Chondrocyte (in vitro differentiated cells): ENCODE results near the gene KIRREL3. TPM values are rescaled to one million over a fixed set of nuclear protein-coding genes. Genes with fewer than 3 reads are reported as not detected.

Source experiments
- DNase-seq: peaks from one replicate; pipeline ENCODE4 v3.0.0; 2021; ENCODE audit warnings: mixed read lengths, low spot score
- H3K27ac Mint-ChIP-seq: one replicate; pipeline ENCODE4 v1.8.0; 2021; ENCODE audit warnings: mild to moderate bottlenecking, moderate library complexity, mixed read lengths; ENCODE audit not compliant: unreplicated experiment
- H3K27me3 Mint-ChIP-seq: 2 replicates; pipeline ENCODE4 v1.8.0; 2021; ENCODE audit warnings: low read depth, mixed read lengths
- H3K36me3 Mint-ChIP-seq: 2 replicates; pipeline ENCODE4 v1.8.0; 2021; ENCODE audit warnings: low read depth, mixed read lengths
- H3K4me1 Mint-ChIP-seq: 2 replicates; pipeline ENCODE4 v1.8.0; 2021; ENCODE audit warnings: low read depth, mild to moderate bottlenecking, mixed read lengths
- H3K4me3 Mint-ChIP-seq: one replicate; pipeline ENCODE4 v1.8.0; 2021; ENCODE audit warnings: mild to moderate bottlenecking, moderate library complexity, mixed read lengths; ENCODE audit not compliant: unreplicated experiment
- H3K9me3 Mint-ChIP-seq: 2 replicates; pipeline ENCODE4 v1.8.0; 2021; ENCODE audit warnings: low read depth, mixed read lengths
- total RNA-seq: library from RNA; stranded (reverse); gene quantifications from 3 replicates; pipeline ENCODE4 v1.2.1, GENCODE V29; 2021
- TF ChIP-seq, protein P1 (sequence below): fragments of 200-600 bp; sonication (generic); IDR thresholded peaks from 2 replicates; pipeline ENCODE4 v1.5.0; 2021; ENCODE audit warnings: antibody characterized with exemption, mild to moderate bottlenecking, moderate library complexity

Gene KIRREL3
- total RNA-seq, 1 donor from 2014 or later: 1.2 TPM

GRCh38 chr11:126519764-126520734 lies 480.5 kb downstream of the KIRREL3 start:
- Mint-ChIP-seq H3K27me3 (peaks cover 16% of the 10 kb centered on the region), H3K9me3 (no peaks in the 10 kb centered on the region), H3K4me3 (no peak overlapping the region), H3K36me3 (no peaks in the 10 kb centered on the region), H3K27ac (no peak overlapping the region), H3K4me1 (peaks cover 5% of the 10 kb centered on the region)
- peak; percentile 21 for DNase-seq
- TF ChIP-seq, protein P1, sequence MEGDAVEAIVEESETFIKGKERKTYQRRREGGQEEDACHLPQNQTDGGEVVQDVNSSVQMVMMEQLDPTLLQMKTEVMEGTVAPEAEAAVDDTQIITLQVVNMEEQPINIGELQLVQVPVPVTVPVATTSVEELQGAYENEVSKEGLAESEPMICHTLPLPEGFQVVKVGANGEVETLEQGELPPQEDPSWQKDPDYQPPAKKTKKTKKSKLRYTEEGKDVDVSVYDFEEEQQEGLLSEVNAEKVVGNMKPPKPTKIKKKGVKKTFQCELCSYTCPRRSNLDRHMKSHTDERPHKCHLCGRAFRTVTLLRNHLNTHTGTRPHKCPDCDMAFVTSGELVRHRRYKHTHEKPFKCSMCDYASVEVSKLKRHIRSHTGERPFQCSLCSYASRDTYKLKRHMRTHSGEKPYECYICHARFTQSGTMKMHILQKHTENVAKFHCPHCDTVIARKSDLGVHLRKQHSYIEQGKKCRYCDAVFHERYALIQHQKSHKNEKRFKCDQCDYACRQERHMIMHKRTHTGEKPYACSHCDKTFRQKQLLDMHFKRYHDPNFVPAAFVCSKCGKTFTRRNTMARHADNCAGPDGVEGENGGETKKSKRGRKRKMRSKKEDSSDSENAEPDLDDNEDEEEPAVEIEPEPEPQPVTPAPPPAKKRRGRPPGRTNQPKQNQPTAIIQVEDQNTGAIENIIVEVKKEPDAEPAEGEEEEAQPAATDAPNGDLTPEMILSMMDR: no peak

DNA sequence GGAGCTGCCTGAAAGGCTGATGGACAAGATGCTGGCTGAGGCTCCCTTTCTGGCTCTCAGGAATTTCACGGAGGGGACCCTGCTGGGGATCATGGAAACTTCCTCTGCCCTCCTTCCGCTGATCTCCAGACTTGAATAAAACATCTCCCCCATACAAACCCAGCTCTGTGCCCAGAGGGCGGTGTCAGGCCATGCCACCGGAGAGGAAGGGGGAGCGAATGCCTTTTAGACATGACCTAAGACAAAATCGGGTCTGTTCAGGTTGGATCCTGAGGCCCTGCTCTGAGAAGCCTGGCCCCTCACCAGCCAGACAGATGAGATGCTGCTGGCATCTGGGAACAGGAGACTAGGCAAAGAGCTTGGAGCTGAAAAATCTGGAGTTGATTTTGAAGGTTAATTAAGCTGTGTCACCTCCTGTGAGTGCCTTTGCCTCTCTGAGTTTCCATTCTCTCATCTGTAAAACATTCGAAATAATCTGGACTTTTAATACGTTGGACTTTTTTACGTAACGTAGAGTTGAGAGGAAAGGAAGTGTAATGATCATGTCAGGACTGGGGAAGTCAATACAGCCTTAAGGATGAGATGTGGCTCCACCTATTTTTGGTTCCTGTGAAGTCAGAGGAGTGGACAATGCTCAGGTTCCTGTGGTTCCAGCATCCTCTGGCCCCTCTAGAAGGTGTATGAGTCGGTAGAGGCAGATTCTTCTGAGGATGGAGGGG lies 481.4 kb downstream of the KIRREL3 start:
- H3K4me3 Mint-ChIP-seq: no peak overlapping the region
- no peak overlapping the region for H3K27ac Mint-ChIP-seq
- TF ChIP-seq, protein P1: no peak
- H3K36me3 Mint-ChIP-seq: no peaks in the 10 kb centered on the region
- H3K27me3 Mint-ChIP-seq: peaks cover 16% of the 10 kb centered on the region
- peaks cover 5% of the 10 kb centered on the region for H3K4me1 Mint-ChIP-seq
- no peak for DNase-seq
- H3K9me3 Mint-ChIP-seq: no peaks in the 10 kb centered on the region

DNA sequence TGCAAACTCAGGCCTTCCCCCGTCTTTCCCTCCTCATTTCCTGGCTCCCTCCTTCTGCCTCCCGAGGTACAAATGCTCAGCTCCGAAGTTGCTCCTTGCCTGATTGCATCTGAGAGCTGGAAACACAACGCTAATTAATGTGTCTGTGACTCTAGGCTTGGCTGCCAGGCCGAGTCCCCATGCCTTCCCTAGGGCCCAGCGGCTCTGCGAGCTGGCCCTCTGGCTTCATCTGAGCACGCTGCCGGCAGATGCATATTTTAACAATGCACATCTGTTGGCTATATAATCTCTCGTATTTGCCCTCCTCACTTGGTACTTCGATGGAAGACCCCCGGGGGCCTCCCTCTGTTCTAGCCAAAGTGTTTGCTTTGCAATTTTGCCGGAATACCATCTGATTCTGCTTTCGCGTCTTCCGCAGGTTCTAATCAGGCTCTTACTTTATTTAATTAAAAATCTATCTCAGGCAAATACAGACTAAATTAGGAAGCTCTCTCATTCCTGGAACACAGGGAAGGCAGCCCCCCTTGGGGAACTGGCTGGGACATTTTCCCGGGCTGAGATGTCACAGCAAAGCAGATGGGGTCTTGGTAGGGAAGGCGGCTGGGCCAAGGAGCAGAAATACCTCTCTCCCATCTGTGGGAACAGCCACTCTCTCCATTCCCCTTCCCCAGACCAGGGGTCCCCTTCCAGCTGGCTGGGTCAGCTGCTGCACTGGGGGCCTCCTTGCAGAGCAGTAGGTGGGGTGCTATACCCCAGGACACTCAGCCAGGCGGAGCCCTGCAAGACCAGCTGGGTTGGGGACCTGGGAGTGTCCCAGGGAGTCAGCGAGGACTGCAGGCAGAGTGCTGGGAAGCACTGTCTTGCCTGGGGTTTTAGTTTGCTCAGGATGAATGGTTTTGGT lies 482.2 kb downstream of the KIRREL3 start:
- H3K9me3 Mint-ChIP-seq: no peaks in the 10 kb centered on the region
- H3K27me3 Mint-ChIP-seq: peaks cover 16% of the 10 kb centered on the region
- no peak overlapping the region for H3K4me3 Mint-ChIP-seq
- peaks cover 5% of the 10 kb centered on the region for H3K4me1 Mint-ChIP-seq
- TF ChIP-seq, protein P1: no peak
- DNase-seq: no peak
- no peaks in the 10 kb centered on the region for H3K36me3 Mint-ChIP-seq
- H3K27ac Mint-ChIP-seq: no peak overlapping the region

GRCh38 chr11:126515501-126515900 lies 485.1 kb downstream of the KIRREL3 start:
- no peaks in the 10 kb centered on the region for H3K36me3 Mint-ChIP-seq
- TF ChIP-seq, protein P1: no peak
- H3K9me3 Mint-ChIP-seq: no peaks in the 10 kb centered on the region
- H3K27me3 Mint-ChIP-seq: peaks cover 16% of the 10 kb centered on the region
- H3K4me1 Mint-ChIP-seq: no peaks in the 10 kb centered on the region
- H3K4me3 Mint-ChIP-seq: no peak overlapping the region
- H3K27ac Mint-ChIP-seq: no peak overlapping the region
- DNase-seq: peak; percentile 59
